Mesothelial cell of epicardium (in vitro differentiated cells): ENCODE measurements around the gene CAPRIN2. TPM values are rescaled to one million over a fixed set of nuclear protein-coding genes. Genes with fewer than 3 reads are reported as not detected.

ENCODE experiments used
- DNase-seq, 2 experiments: peaks; one replicate each; pipeline ENCODE4 v3.0.0; 2021; ENCODE audit warnings: low spot score in 2 of 2; ENCODE audit not compliant: unreplicated experiment in 2 of 2
- H3K27ac Mint-ChIP-seq: 2 replicates; pipeline ENCODE4 v1.8.0; 2021; ENCODE audit warnings: mixed read lengths
- H3K27me3 Mint-ChIP-seq: 2 replicates; pipeline ENCODE4 v1.8.0; 2021; ENCODE audit warnings: low read depth, mixed read lengths
- H3K36me3 Mint-ChIP-seq: 2 replicates; pipeline ENCODE4 v1.8.0; 2021; ENCODE audit warnings: mixed read lengths
- H3K4me1 Mint-ChIP-seq: 2 replicates; pipeline ENCODE4 v1.8.0; 2021; ENCODE audit warnings: mixed read lengths
- H3K4me3 Mint-ChIP-seq: 2 replicates; pipeline ENCODE4 v1.8.0; 2021; ENCODE audit warnings: mild to moderate bottlenecking, moderate library complexity, mixed read lengths
- H3K9me3 Mint-ChIP-seq: 2 replicates; pipeline ENCODE4 v1.8.0; 2021; ENCODE audit warnings: mixed read lengths
- total RNA-seq: library from RNA; stranded (reverse); gene quantifications from 3 replicates; pipeline ENCODE4 v1.2.1, GENCODE V29; 2021
- TF ChIP-seq, protein P1 (sequence below): fragments of 200-600 bp; sonication (generic); IDR thresholded peaks from one replicate; pipeline ENCODE4 v1.5.0; 2021; ENCODE audit warnings: antibody characterized with exemption; ENCODE audit not compliant: unreplicated experiment

Gene CAPRIN2
- total RNA-seq, 1 donor from 2014 or later = 41.4 TPM

DNA sequence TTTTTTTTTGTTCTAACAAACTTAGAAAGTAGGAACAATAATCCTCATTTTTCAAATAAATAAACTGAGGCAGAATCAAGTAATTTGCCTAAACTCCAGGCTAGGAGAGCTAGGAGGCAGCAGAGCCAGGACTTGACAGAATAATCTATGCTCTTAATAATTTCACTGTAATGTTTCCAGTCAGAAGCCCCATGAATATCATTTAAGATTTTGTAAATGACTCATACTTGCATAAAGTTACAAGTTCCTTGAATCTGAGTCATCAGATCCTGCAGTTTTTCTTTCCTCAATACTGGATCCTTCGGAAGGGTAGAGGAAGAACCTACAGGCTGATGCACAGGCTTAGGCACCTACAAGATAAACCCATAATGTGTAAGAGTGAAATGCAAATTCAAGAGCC, 29.0 kb downstream of the CAPRIN2 start:
- Mint-ChIP-seq H3K9me3 (no peaks in the 10 kb centered on the region), H3K4me3 (no peak overlapping the region), H3K4me1 (peaks cover 3% of the 10 kb centered on the region), H3K36me3 (peaks cover 35% of the 10 kb centered on the region), H3K27ac (no peak overlapping the region), H3K27me3 (no peaks in the 10 kb centered on the region)
- TF ChIP-seq, protein P1, sequence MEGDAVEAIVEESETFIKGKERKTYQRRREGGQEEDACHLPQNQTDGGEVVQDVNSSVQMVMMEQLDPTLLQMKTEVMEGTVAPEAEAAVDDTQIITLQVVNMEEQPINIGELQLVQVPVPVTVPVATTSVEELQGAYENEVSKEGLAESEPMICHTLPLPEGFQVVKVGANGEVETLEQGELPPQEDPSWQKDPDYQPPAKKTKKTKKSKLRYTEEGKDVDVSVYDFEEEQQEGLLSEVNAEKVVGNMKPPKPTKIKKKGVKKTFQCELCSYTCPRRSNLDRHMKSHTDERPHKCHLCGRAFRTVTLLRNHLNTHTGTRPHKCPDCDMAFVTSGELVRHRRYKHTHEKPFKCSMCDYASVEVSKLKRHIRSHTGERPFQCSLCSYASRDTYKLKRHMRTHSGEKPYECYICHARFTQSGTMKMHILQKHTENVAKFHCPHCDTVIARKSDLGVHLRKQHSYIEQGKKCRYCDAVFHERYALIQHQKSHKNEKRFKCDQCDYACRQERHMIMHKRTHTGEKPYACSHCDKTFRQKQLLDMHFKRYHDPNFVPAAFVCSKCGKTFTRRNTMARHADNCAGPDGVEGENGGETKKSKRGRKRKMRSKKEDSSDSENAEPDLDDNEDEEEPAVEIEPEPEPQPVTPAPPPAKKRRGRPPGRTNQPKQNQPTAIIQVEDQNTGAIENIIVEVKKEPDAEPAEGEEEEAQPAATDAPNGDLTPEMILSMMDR = no peak
- DNase-seq = no peak

DNA sequence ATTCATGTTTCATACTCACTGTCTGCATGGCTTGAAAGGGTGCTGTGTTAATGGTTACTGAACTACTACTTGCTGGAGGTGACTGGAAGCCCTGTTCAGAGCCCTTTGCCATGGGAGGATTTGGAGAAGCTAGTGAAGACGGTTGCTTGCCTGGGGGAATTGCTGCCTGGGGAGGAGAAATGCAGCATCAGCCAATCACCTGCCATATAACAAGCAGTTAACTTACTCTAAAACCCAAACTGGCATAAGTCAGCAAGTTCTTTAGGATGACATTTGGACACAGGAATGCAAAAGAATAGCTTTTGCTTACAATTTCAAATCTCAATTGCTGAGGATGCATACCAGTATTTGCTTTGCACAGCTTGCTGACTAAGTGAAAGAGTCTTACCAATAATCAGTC, 35.7 kb downstream of the CAPRIN2 start:
- H3K27me3 Mint-ChIP-seq = no peaks in the 10 kb centered on the region
- no peak overlapping the region for H3K4me3 Mint-ChIP-seq
- H3K4me1 Mint-ChIP-seq = peaks cover 2% of the 10 kb centered on the region
- H3K36me3 Mint-ChIP-seq = peaks cover 30% of the 10 kb centered on the region
- TF ChIP-seq, protein P1 = no peak
- no peaks in the 10 kb centered on the region for H3K9me3 Mint-ChIP-seq
- no peak overlapping the region for H3K27ac Mint-ChIP-seq
- no peak for DNase-seq

DNA sequence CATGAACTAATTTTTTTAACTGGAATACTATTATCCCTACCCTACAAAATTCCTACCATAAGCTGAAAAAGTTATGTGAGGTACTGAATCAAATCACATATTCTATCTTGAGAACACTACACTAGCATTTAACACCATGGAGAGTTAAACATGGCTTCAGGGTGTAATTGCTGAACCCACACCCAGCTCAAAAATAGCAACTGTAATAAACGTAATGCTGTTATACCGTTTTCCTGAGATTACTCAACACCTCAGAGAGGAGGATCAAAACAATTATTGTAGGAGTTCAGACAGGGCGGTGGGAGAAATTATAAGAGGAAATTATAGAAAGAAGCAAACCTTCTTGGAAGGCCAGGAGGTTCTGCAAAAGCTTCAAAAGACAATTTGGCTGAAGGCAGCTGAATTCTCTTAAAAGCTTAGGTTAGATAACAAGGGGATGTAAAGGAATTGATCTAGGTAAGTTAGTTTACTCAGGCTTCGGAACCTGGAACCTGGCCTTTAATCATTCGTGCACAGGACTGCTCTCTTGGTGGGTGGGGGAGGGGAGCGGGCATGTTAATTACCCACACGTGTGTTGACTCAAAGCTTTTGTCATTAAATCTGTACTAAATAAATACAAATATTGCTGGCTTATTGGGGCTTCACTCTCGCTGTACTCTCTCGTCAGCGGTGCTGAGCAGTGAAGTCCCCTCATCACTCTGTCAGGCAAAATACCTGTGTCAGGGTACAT, 47.0 kb downstream of the CAPRIN2 start:
- H3K36me3 Mint-ChIP-seq = peaks cover 28% of the 10 kb centered on the region
- TF ChIP-seq, protein P1 = no peak
- no peak for DNase-seq
- no peaks in the 10 kb centered on the region for H3K9me3 Mint-ChIP-seq
- H3K4me1 Mint-ChIP-seq = no peaks in the 10 kb centered on the region
- no peaks in the 10 kb centered on the region for H3K27me3 Mint-ChIP-seq
- no peak overlapping the region for H3K4me3 Mint-ChIP-seq
- no peak overlapping the region for H3K27ac Mint-ChIP-seq

DNA sequence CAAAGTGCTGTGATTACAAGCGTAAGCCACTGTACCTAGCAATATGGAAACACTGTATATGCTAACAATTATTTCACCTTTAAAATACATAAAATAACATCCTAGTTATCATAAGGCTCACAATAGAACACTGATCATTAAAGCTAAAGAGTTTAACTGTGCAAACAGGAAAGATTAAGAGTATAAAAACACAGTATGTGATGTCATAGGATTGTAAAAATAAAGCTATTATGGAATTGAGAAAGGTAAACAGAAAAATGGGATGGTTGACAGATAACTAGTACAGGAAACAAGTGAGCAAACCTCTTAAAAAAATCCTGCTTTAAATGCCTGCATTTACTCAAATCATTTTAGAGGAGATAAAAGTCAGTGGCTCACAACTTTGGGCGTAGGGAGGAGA, 48.3 kb downstream of the CAPRIN2 start:
- no peaks in the 10 kb centered on the region for H3K9me3 Mint-ChIP-seq
- H3K36me3 Mint-ChIP-seq = peaks cover 25% of the 10 kb centered on the region
- no peaks in the 10 kb centered on the region for H3K27me3 Mint-ChIP-seq

DNA sequence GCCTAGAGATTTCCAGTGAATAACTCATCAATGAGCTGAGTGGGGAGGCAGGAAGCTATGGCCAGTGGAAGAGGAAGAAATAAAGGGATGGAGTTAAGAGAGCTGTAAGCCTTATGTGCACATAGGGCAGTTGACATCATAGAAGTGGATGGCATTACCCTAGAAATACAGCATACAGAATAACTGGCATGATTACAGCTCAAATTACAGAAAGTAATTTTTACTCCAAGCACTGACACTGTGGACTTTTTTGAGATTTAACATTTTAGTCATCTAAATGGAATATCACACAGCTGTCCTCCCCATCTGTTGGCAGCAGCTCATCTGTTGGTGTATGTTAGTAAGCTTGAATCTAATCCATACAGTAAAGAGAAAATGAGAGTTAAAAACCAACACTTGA, 53.7 kb downstream of the CAPRIN2 start:
- H3K4me1 Mint-ChIP-seq = peaks cover 3% of the 10 kb centered on the region
- no peaks in the 10 kb centered on the region for H3K9me3 Mint-ChIP-seq
- DNase-seq = no peak
- H3K4me3 Mint-ChIP-seq = no peak overlapping the region
- H3K27ac Mint-ChIP-seq = no peak overlapping the region
- TF ChIP-seq, protein P1 = no peak
- no peaks in the 10 kb centered on the region for H3K36me3 Mint-ChIP-seq
- H3K27me3 Mint-ChIP-seq = no peaks in the 10 kb centered on the region

More for the DNA sequence above, 48.3 kb downstream of the CAPRIN2 start:
- Mint-ChIP-seq H3K27ac (no peak overlapping the region), H3K4me3 (no peak overlapping the region), H3K4me1 (no peaks in the 10 kb centered on the region)
- TF ChIP-seq, protein P1 = no peak
- no peak for DNase-seq
